GM12891 (cell line): ENCODE data around the gene METTL6.

Experiments used
- PAX5 ChIP-seq: IDR thresholded peaks from 2 replicates; pipeline ENCODE4 v1.6.1; 2011; ENCODE audit warnings: low read length, moderate library complexity, mild to moderate bottlenecking; ENCODE audit not compliant: insufficient read depth, severe bottlenecking
- POLR2A ChIP-seq: IDR thresholded peaks from 2 replicates; pipeline ENCODE4 v1.6.1; 2011; ENCODE audit warnings: low read depth, low read length, control low read depth
- POLR2AphosphoS5 ChIP-seq: IDR thresholded peaks from 2 replicates; pipeline ENCODE4 v1.6.1; 2011; ENCODE audit warnings: low read depth, low read length, control low read depth
- TAF1 ChIP-seq: IDR thresholded peaks from 2 replicates; pipeline ENCODE4 v1.6.1; 2011; ENCODE audit warnings: low read depth, low read length, control low read depth

GRCh38 chr3:15404767-15405166 lies 22.6 kb downstream of the METTL6 start:
- TF ChIP-seq PAX5 (no peak), POLR2AphosphoS5 (no peak), POLR2A (no peak), TAF1 (no peak)
